Sigmoid colon (tissue), 7 donors: ENCODE measurements around the gene RPLP2. TPM values are rescaled to one million over a fixed set of nuclear protein-coding genes. Genes with fewer than 3 reads are reported as not detected.

ENCODE experiments used
- DNase-seq: peaks from one replicate; pipeline ENCODE4 v3.0.0-alpha.2; 2019
- H3K27ac ChIP-seq, 4 donors: fragments of 200-600 bp; sonication (generic); one replicate each; pipeline ENCODE4 v1.5.1; 2016 to 2019; ENCODE audit warnings: mild to moderate bottlenecking in 1 of 4
- H3K27me3 ChIP-seq, 3 donors: fragments of 200-600 bp; sonication (generic); one replicate each; pipeline ENCODE4 v1.5.1; 2019; ENCODE audit warnings: mild to moderate bottlenecking in 1 of 3
- H3K36me3 ChIP-seq, 4 donors: fragments of 200-600 bp; sonication (generic); one replicate each; pipeline ENCODE4 v1.5.1; 2016 to 2019
- H3K4me1 ChIP-seq, 4 donors: fragments of 200-600 bp; sonication (generic); one replicate each; pipeline ENCODE4 v1.5.1; 2017 to 2019
- H3K4me3 ChIP-seq, 4 donors: fragments of 200-600 bp; sonication (generic); one replicate each; pipeline ENCODE4 v1.5.1; 2017 to 2019; ENCODE audit warnings: mild to moderate bottlenecking in 2 of 4, moderate library complexity in 1 of 4
- H3K9me3 ChIP-seq, 4 donors: fragments of 200-600 bp in 3 of 4; sonication (generic) in 3 of 4; one replicate each; pipeline versions ENCODE4 v1.5.1 to v1.6.1; 2013 to 2019
- EP300 ChIP-seq, 4 donors: sonication (generic); formaldehyde crosslinking; IDR thresholded peaks; one replicate each; pipeline ENCODE4 v1.6.1; 2017; ENCODE audit warnings: antibody characterized with exemption in 4 of 4
- POLR2A ChIP-seq, 2 donors: fragments of 450-650 bp; IDR thresholded peaks; one replicate each; pipeline ENCODE4 v1.6.1; 2016; ENCODE audit warnings: antibody characterized with exemption in 2 of 2, mild to moderate bottlenecking in 2 of 2, moderate library complexity in 2 of 2
- POLR2AphosphoS5 ChIP-seq, 4 donors: sonication (generic); formaldehyde crosslinking; IDR thresholded peaks; one replicate each; pipeline ENCODE4 v1.6.1; 2017; ENCODE audit warnings: antibody characterized with exemption in 4 of 4
- WGBS, 2 donors: extraction: QIAGEN DNeasy Blood & Tissue Kit; methylation state at CpG; one replicate each; pipeline ENCODE4 v1.1.7; 2013; 5-methylcytosine and 5-hydroxymethylcytosine counted together
- intact Hi-C: fragments of 100-400 bp; cut with DNase I; formaldehyde crosslinking; loops from one replicate; pipeline ENCODE4 v1.15.1; 2023
- polyA plus RNA-seq, 3 donors: library from polyadenylated mRNA; stranded (reverse); fragments of 200-250 nt; gene quantifications; one replicate each; pipeline ENCODE4 v1.2.3, GENCODE V29; 2013
- total RNA-seq, 4 donors: library from RNA; depleted of rRNA; stranded (reverse); fragments of >200 nt; gene quantifications; one replicate each; pipeline ENCODE4 v1.1.0, GENCODE V29; 2016
- TF ChIP-seq, protein P1 (sequence below), 4 experiments: fragments of 450-650 bp in 3 of 4; fragments of 200-600 bp in 1 of 4; IDR thresholded peaks; one replicate each; pipeline ENCODE4 v1.5.1; 2016 to 2019; ENCODE audit warnings: antibody characterized with exemption in 4 of 4, mild to moderate bottlenecking in 3 of 4, moderate library complexity in 2 of 4
- donor health status: healthy with polysubstance abuse.
- donor health status: Bipolar disorder and iron deficiency.
- donor health status: healthy.

The RPLP2 gene
- total and polyA plus RNA-seq, 7 donors = 405 to 2,533 (median 632) TPM

GRCh38 chr11:855796-856195, 46.0 kb downstream of the RPLP2 start:
- no peak overlapping the region for H3K27ac ChIP-seq
- H3K36me3 ChIP-seq = peaks cover 0 to 7% (median 0%) of the 10 kb centered on the region in 4 donors
- intact Hi-C loops = no loop called here
- H3K4me3 ChIP-seq = no peak overlapping the region
- H3K4me1 ChIP-seq = peaks cover 0 to 26% (median 21%) of the 10 kb centered on the region in 4 donors
- H3K9me3 ChIP-seq = no peaks in the 10 kb centered on the region
- WGBS, 2 donors = 82 to 88% methylated on average over 12 of the region's 12 CpGs
- TF ChIP-seq EP300 (IDR thresholded peaks at IDR 0.05) (no peak), POLR2A (IDR thresholded peaks at IDR 0.05) (no peak), POLR2AphosphoS5 (IDR thresholded peaks at IDR 0.05) (no peak)
- TF ChIP-seq, protein P1, sequence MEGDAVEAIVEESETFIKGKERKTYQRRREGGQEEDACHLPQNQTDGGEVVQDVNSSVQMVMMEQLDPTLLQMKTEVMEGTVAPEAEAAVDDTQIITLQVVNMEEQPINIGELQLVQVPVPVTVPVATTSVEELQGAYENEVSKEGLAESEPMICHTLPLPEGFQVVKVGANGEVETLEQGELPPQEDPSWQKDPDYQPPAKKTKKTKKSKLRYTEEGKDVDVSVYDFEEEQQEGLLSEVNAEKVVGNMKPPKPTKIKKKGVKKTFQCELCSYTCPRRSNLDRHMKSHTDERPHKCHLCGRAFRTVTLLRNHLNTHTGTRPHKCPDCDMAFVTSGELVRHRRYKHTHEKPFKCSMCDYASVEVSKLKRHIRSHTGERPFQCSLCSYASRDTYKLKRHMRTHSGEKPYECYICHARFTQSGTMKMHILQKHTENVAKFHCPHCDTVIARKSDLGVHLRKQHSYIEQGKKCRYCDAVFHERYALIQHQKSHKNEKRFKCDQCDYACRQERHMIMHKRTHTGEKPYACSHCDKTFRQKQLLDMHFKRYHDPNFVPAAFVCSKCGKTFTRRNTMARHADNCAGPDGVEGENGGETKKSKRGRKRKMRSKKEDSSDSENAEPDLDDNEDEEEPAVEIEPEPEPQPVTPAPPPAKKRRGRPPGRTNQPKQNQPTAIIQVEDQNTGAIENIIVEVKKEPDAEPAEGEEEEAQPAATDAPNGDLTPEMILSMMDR (IDR thresholded peaks at IDR 0.05) = no peak
- no peaks in the 10 kb centered on the region for H3K27me3 ChIP-seq
- DNase-seq = no peak

GRCh38 chr11:856397-856796, 46.6 kb downstream of the RPLP2 start:
- Histone ChIP-seq H3K4me1 (peaks cover 0 to 20% (median 16%) of the 10 kb centered on the region in 4 donors), H3K27me3 (no peaks in the 10 kb centered on the region), H3K4me3 (no peak overlapping the region), H3K36me3 (peaks cover 0 to 7% (median 0%) of the 10 kb centered on the region in 4 donors), H3K9me3 (no peaks in the 10 kb centered on the region), H3K27ac (no peak overlapping the region)
- intact Hi-C loops = no loop called here
- no peak for DNase-seq
- no peak for TF ChIP-seq POLR2AphosphoS5 (IDR thresholded peaks at IDR 0.05)
- 41 to 67% methylated on average over 8 of the region's 8 CpGs for WGBS, 2 donors

DNA sequence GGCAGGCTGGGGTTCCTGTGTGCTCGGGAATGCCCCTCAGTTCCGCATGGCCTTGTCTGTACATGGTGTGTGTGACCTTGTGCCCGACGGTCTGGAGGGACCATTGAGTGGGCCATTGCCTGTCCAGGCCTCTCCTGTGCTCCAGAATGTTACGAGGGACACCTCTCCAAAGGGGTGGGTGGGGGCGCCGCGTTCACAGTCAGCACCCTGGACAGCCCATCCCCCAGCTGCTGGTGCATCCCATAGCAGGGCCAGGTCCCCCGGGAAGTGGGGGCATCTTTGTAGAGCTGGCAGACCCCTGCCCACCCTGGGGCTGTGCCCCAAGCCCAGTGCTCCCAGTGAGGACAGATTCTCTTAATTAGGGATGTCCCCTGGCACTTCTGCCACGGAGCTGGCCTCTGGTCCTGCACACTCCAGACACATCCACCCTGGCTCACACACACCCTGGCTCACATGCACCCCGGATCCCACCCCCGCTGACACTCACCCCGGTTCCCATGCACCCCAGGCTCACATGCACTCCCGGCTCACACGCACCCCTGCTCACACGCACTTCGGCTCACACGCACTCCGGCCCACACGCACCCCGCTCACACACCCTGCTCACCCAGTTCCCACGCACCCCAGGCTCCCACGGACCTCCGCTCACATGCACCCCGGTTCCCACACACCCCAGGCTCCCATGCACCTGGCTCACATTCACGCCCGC, 48.4 kb downstream of the RPLP2 start:
- no peak for DNase-seq
- peaks cover 0 to 13% (median 0%) of the 10 kb centered on the region in 4 donors for H3K36me3 ChIP-seq
- WGBS, 2 donors = 77 to 86% methylated on average over 27 of the region's 27 CpGs
- H3K4me1 ChIP-seq = peaks cover 0 to 28% (median 20%) of the 10 kb centered on the region in 4 donors
- H3K27ac ChIP-seq = no peak overlapping the region
- TF ChIP-seq POLR2AphosphoS5 (IDR thresholded peaks at IDR 0.05) (no peak), POLR2A (IDR thresholded peaks at IDR 0.05) (no peak), EP300 (IDR thresholded peaks at IDR 0.05) (no peak)
- TF ChIP-seq, protein P1 (IDR thresholded peaks at IDR 0.05) = no peak
- H3K27me3 ChIP-seq = no peaks in the 10 kb centered on the region
- intact Hi-C loops = no loop called here
- H3K9me3 ChIP-seq = no peaks in the 10 kb centered on the region
- no peak overlapping the region for H3K4me3 ChIP-seq

- no peaks in the 10 kb centered on the region for H3K27me3 ChIP-seq
- TF ChIP-seq EP300 (IDR thresholded peaks at IDR 0.05) = no peak
- H3K4me3 ChIP-seq = no peak overlapping the region
- peaks cover 0 to 28% (median 20%) of the 10 kb centered on the region in 4 donors for H3K4me1 ChIP-seq
- peaks cover 0 to 18% (median 0%) of the 10 kb centered on the region in 4 donors for H3K36me3 ChIP-seq
- no peak for DNase-seq
- no peak overlapping the region for H3K27ac ChIP-seq
- intact Hi-C loops = no loop called here
- H3K9me3 ChIP-seq = no peaks in the 10 kb centered on the region
- 81 to 92% methylated on average over 37 of the region's 37 CpGs for WGBS, 2 donors
These were observed 49.1 kb downstream of the RPLP2 start for GRCh38 chr11:858762-859339.

DNA sequence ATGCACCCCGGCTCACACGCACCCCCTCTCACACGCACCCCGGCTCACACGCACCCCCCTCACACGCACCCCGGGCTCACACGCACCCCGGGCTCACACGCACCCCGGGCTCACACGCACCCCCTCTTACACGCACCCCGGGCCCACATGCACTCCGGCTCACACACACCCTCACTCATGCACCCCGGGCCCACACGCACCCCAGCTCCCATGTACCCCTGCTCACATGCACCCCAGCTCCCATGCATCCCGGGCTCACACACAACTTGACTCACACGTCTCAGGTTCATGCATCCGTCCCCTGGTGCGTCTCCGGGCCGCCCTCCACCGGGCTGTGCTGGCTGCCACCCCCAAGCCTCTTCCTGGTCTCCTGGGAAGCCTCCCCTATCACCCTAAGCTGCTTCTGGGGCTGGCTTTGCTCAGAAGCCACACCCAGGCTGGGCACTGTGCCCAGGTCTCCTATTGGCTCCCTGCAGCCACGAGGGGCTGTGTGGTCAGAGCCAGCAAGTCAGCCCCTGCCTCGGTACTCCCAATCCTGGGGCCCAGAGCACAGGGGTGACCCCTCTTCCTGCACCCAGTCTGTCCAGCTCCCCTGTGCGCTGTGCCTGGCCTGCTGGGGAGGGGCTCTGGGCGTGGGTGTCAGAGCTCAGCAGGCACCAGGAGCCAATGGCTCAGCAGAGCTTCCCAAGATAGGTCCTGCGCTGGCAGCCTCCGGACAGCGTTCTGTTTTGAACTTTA, 49.8 kb downstream of the RPLP2 start:
- Histone ChIP-seq H3K4me1 (peaks cover 0 to 28% (median 20%) of the 10 kb centered on the region in 4 donors), H3K36me3 (peaks cover 0 to 24% (median 3%) of the 10 kb centered on the region in 4 donors), H3K27me3 (no peaks in the 10 kb centered on the region), H3K27ac (peak overlapping the region; percentile 65 to 79 (median 70)), H3K9me3 (no peaks in the 10 kb centered on the region), H3K4me3 (peak overlapping the region in 3 of 4 donors; percentile 20 to 28 (median 22))
- intact Hi-C loops = no loop called here
- 39 to 65% methylated on average over 31 of the region's 31 CpGs for WGBS, 2 donors
- peak; percentile 93 for DNase-seq
- TF ChIP-seq POLR2AphosphoS5 (IDR thresholded peaks at IDR 0.05) (peak in 3 of 4 donors; percentile 20 to 35 (median 26)), POLR2A (IDR thresholded peaks at IDR 0.05) (no peak)
